IMR-90 (cell line): ENCODE results near the gene HEPH. TPM values are rescaled to one million over a fixed set of nuclear protein-coding genes. Genes with fewer than 3 reads are reported as not detected.

Experiments used
- ATAC-seq: fragments of 200-7000 bp; cut with Tn5 transposase; 2 replicates; pipeline ENCODE4 v1.9.1; 2020; ENCODE audit warnings: low read depth, mild to moderate bottlenecking, moderate library complexity
- BruUV-seq: library from RNA; stranded (reverse); fragments of 400-500 nt; replicated peaks from 2 replicates; lab custom pipeline; 2021; lab: Mats Ljungman, UMichigan
- CTCF ChIA-PET: fragments of 300-600 bp; formaldehyde crosslinking; extraction: SDS; loops from one replicate; lab custom pipeline; 2021; ENCODE audit warnings: antibody characterized with exemption; lab: Yijun Ruan, JAX
- POLR2A ChIA-PET: fragments of 300-600 bp; sonication (Branson Sonifier 250); formaldehyde crosslinking; loops from one replicate; lab custom pipeline; 2022; ENCODE audit warnings: antibody characterized with exemption; ENCODE audit not compliant: unreplicated experiment; lab: Charles Lee
- DNase-seq: peaks from one replicate; pipeline ENCODE4 v3.0.0; 2013
- H2AFZ ChIP-seq: replicated peaks from 2 replicates; pipeline ENCODE3; 2013; ENCODE audit warnings: low read length, mild to moderate bottlenecking; ENCODE audit not compliant: poor library complexity
- H2AK5ac ChIP-seq: 2 replicates; pipeline ENCODE4 v1.6.1; 2013; ENCODE audit warnings: low read depth, low read length, inconsistent platforms
- H2AK9ac ChIP-seq: replicated peaks from 2 replicates; pipeline ENCODE3; 2013; ENCODE audit warnings: mild to moderate bottlenecking, low read depth, low read length, moderate library complexity; ENCODE audit not compliant: poor library complexity
- H2BK120ac ChIP-seq: 2 replicates; pipeline ENCODE4 v1.6.1; 2013; ENCODE audit warnings: low read depth, low read length, inconsistent platforms
- H2BK15ac ChIP-seq: 3 replicates; pipeline ENCODE4 v1.6.1; 2013; ENCODE audit warnings: low read depth, low read length, inconsistent platforms
- H2BK20ac ChIP-seq: 2 replicates; pipeline ENCODE4 v1.6.1; 2013; ENCODE audit warnings: low read depth, mild to moderate bottlenecking, inconsistent platforms, low read length, moderate library complexity
- H2BK5ac ChIP-seq: 2 replicates; pipeline ENCODE4 v1.6.1; 2013; ENCODE audit warnings: mild to moderate bottlenecking, low read depth, low read length, inconsistent platforms; ENCODE audit not compliant: poor library complexity, severe bottlenecking
- H3K14ac ChIP-seq: replicated peaks from 2 replicates; pipeline ENCODE4 v1.6.1; 2013; ENCODE audit warnings: low read depth, low read length, inconsistent platforms
- H3K18ac ChIP-seq: 2 replicates; pipeline ENCODE4 v1.6.1; 2013; ENCODE audit warnings: low read depth, low read length, control low read depth
- H3K23ac ChIP-seq: 2 replicates; pipeline ENCODE4 v1.6.1; 2013; ENCODE audit warnings: low read depth, low read length, inconsistent platforms
- H3K27ac ChIP-seq: 2 replicates; pipeline ENCODE4 v1.5.1; 2013; ENCODE audit warnings: mild to moderate bottlenecking, control low read depth, low read length; ENCODE audit not compliant: insufficient read depth
- H3K27me3 ChIP-seq: 2 replicates; pipeline ENCODE4 v1.6.1; 2013; ENCODE audit warnings: low read length; ENCODE audit not compliant: control insufficient read depth, insufficient read depth
- H3K36me3 ChIP-seq: 2 replicates; pipeline ENCODE4 v1.6.1; 2013; ENCODE audit warnings: low read length, mixed read lengths; ENCODE audit not compliant: control insufficient read depth, insufficient read depth
- H3K4ac ChIP-seq: 2 replicates; pipeline ENCODE4 v1.6.1; 2013; ENCODE audit warnings: low read depth, low read length, inconsistent platforms
- H3K4me1 ChIP-seq: 2 replicates; pipeline ENCODE4 v1.6.1; 2013; ENCODE audit warnings: low read length, mixed read lengths; ENCODE audit not compliant: control insufficient read depth, insufficient read depth
- H3K4me2 ChIP-seq: 2 replicates; pipeline ENCODE4 v1.6.1; 2013; ENCODE audit warnings: low read depth, mild to moderate bottlenecking, control low read depth, low read length, moderate library complexity
- H3K4me3 ChIP-seq: 2 replicates; pipeline ENCODE4 v1.5.1; 2013; ENCODE audit warnings: low read depth, mild to moderate bottlenecking, control low read depth, low read length, moderate library complexity; ENCODE audit not compliant: insufficient read depth
- H3K56ac ChIP-seq: 2 replicates; pipeline ENCODE4 v1.6.1; 2013; ENCODE audit warnings: low read length, inconsistent platforms; ENCODE audit not compliant: insufficient read depth; ENCODE audit errors: extremely low read depth
- H3K79me1 ChIP-seq, 2 experiments: 2 replicates each; pipeline ENCODE4 v1.6.1; 2013; ENCODE audit warnings: low read length in 2 of 2, inconsistent platforms in 1 of 2, low read depth in 1 of 2
- H3K9ac ChIP-seq: 2 replicates; pipeline ENCODE4 v1.6.1; 2013; ENCODE audit warnings: low read depth, low read length, control low read depth
- H3K9me1 ChIP-seq: 2 replicates; pipeline ENCODE4 v1.6.1; 2013; ENCODE audit warnings: low read length, inconsistent platforms; ENCODE audit not compliant: insufficient read depth
- H3K9me3 ChIP-seq: 2 replicates; pipeline ENCODE4 v1.6.1; 2013; ENCODE audit warnings: low read length; ENCODE audit not compliant: control insufficient read depth, insufficient read depth
- H4K20me1 ChIP-seq: 2 replicates; pipeline ENCODE4 v1.6.1; 2013; ENCODE audit warnings: low read length, inconsistent platforms; ENCODE audit not compliant: insufficient read depth
- H4K5ac ChIP-seq: 2 replicates; pipeline ENCODE4 v1.6.1; 2013; ENCODE audit warnings: mild to moderate bottlenecking, low read depth, low read length, control low read depth
- H4K8ac ChIP-seq, 2 experiments: 2 replicates each; pipeline ENCODE4 v1.6.1; 2013; ENCODE audit warnings: low read depth in 2 of 2, low read length in 2 of 2, control low read depth in 1 of 2, inconsistent platforms in 1 of 2
- H4K91ac ChIP-seq: 2 replicates; pipeline ENCODE4 v1.6.1; 2013; ENCODE audit warnings: low read depth, low read length, inconsistent platforms; ENCODE audit not compliant: insufficient read depth
- BHLHE40 ChIP-seq: fragments of 150-350 bp; IDR thresholded peaks from 2 replicates; pipeline ENCODE4 v1.6.1; 2016; ENCODE audit warnings: mild to moderate bottlenecking, low read depth, low read length
- CEBPB ChIP-seq: IDR thresholded peaks from 2 replicates; pipeline ENCODE4 v1.6.1; 2012; ENCODE audit warnings: low read depth, low read length, improper control_type of control experiment
- CHD1 ChIP-seq: IDR thresholded peaks from 2 replicates; pipeline ENCODE4 v1.6.1; 2012; ENCODE audit warnings: low read depth, low read length, improper control_type of control experiment
- FOS ChIP-seq: fragments of 150-350 bp; IDR thresholded peaks from 2 replicates; pipeline ENCODE4 v1.6.1; 2016; ENCODE audit warnings: low read depth, low read length
- MAFK ChIP-seq: IDR thresholded peaks from 2 replicates; pipeline ENCODE4 v1.6.1; 2012; ENCODE audit warnings: low read depth, low read length, improper control_type of control experiment
- MAZ ChIP-seq: IDR thresholded peaks from 2 replicates; pipeline ENCODE4 v1.6.1; 2012; ENCODE audit warnings: low read depth, mild to moderate bottlenecking, low read length, improper control_type of control experiment, moderate library complexity, borderline replicate concordance
- MXI1 ChIP-seq: IDR thresholded peaks from 2 replicates; pipeline ENCODE4 v1.6.1; 2012; ENCODE audit warnings: low read depth, mild to moderate bottlenecking, low read length, moderate library complexity, borderline replicate concordance
- NFE2L2 ChIP-seq: fragments of 150-350 bp; IDR thresholded peaks from 2 replicates; pipeline ENCODE4 v1.6.1; 2016; ENCODE audit warnings: low read depth, mild to moderate bottlenecking, low read length
- POLR2A ChIP-seq: IDR thresholded peaks from 2 replicates; pipeline ENCODE4 v1.6.1; 2012; ENCODE audit warnings: mild to moderate bottlenecking, low read depth, low read length
- RAD21 ChIP-seq: IDR thresholded peaks from 2 replicates; pipeline ENCODE4 v1.6.1; 2012; ENCODE audit warnings: low read length, improper control_type of control experiment
- RCOR1 ChIP-seq: IDR thresholded peaks from 2 replicates; pipeline ENCODE4 v1.6.1; 2012; ENCODE audit warnings: mild to moderate bottlenecking, low read length, improper control_type of control experiment; ENCODE audit not compliant: insufficient replicate concordance
- RFX5 ChIP-seq: IDR thresholded peaks from 2 replicates; pipeline ENCODE4 v1.8.0; 2012; ENCODE audit warnings: low read depth, mild to moderate bottlenecking, low read length, moderate library complexity
- SMC3 ChIP-seq: fragments of 150-350 bp; IDR thresholded peaks from 2 replicates; pipeline ENCODE4 v1.6.1; 2016; ENCODE audit warnings: low read depth, mild to moderate bottlenecking, antibody characterized with exemption, low read length, moderate library complexity
- USF2 ChIP-seq: fragments of 150-350 bp; IDR thresholded peaks from 2 replicates; pipeline ENCODE4 v1.6.1; 2017; ENCODE audit warnings: mild to moderate bottlenecking, antibody characterized with exemption, low read length, low read depth
- WGBS, 2 experiments: methylation state at CpG; one replicate each; pipeline versions ENCODE4 v1.1.5 to v1.1.7; 2013; ENCODE audit warnings: missing lambda C conversion rate in 2 of 2; ENCODE audit not compliant: insufficient read length in 1 of 2; ENCODE audit errors: extremely low coverage in 2 of 2; 5-methylcytosine and 5-hydroxymethylcytosine counted together
- dilution Hi-C: fragments of 300-500 bp; cut with HindIII; formaldehyde crosslinking; loops from one replicate; pipeline ENCODE4 v1.14.3; 2018; ENCODE audit warnings: low sequenced_read_pairs; ENCODE audit not compliant: unreplicated experiment
- in situ Hi-C: fragments of 300-500 bp; cut with MboI; formaldehyde crosslinking; loops from 3 replicates; pipeline ENCODE4 v1.14.3; 2019; ENCODE audit warnings: low sequenced_read_pairs, inconsistent platforms, mixed read lengths
- intact Hi-C: fragments of 100-400 bp; cut with micrococcal nuclease; formaldehyde crosslinking; loops from 2 replicates; pipeline ENCODE4 v1.10.0; 2022
- polyA plus RNA-seq, 3 experiments: library from polyadenylated mRNA; depleted of rRNA; stranded (reverse); fragments of >200 nt; gene quantifications; 2 replicates each; pipeline ENCODE4 v1.2.3, GENCODE V29; 2012; ENCODE audit warnings: low replicate concordance in 1 of 3
- total RNA-seq: library from RNA; depleted of rRNA; stranded (reverse); fragments of >200 nt; gene quantifications from 2 replicates; pipeline ENCODE4 v1.2.3, GENCODE V29; 2012
- TF ChIP-seq, protein P1 (sequence below): fragments of 150-350 bp; IDR thresholded peaks from 2 replicates; pipeline ENCODE4 v1.6.1; 2016; ENCODE audit warnings: low read depth, mild to moderate bottlenecking, low read length, moderate library complexity, borderline replicate concordance
- TF ChIP-seq, protein P2 (sequence below): conservative IDR thresholded peaks from 2 replicates; pipeline ENCODE4 v1.5.1; 2012; ENCODE audit warnings: mild to moderate bottlenecking, low read depth, low read length, improper control_type of control experiment

HEPH gene
- total and polyA plus RNA-seq, 2 of the 4 experiments (the other 2 are of a cell fraction) = 23.5 to 29.5 TPM

- H2BK5ac ChIP-seq = no peak overlapping the region
- TF ChIP-seq MAFK = no peak
- TF ChIP-seq SMC3 = no peak
- TF ChIP-seq NFE2L2 = no peak
- TF ChIP-seq, protein P1, sequence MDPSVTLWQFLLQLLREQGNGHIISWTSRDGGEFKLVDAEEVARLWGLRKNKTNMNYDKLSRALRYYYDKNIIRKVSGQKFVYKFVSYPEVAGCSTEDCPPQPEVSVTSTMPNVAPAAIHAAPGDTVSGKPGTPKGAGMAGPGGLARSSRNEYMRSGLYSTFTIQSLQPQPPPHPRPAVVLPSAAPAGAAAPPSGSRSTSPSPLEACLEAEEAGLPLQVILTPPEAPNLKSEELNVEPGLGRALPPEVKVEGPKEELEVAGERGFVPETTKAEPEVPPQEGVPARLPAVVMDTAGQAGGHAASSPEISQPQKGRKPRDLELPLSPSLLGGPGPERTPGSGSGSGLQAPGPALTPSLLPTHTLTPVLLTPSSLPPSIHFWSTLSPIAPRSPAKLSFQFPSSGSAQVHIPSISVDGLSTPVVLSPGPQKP = no peak
- no peak for TF ChIP-seq RFX5
- TF ChIP-seq, protein P2, sequence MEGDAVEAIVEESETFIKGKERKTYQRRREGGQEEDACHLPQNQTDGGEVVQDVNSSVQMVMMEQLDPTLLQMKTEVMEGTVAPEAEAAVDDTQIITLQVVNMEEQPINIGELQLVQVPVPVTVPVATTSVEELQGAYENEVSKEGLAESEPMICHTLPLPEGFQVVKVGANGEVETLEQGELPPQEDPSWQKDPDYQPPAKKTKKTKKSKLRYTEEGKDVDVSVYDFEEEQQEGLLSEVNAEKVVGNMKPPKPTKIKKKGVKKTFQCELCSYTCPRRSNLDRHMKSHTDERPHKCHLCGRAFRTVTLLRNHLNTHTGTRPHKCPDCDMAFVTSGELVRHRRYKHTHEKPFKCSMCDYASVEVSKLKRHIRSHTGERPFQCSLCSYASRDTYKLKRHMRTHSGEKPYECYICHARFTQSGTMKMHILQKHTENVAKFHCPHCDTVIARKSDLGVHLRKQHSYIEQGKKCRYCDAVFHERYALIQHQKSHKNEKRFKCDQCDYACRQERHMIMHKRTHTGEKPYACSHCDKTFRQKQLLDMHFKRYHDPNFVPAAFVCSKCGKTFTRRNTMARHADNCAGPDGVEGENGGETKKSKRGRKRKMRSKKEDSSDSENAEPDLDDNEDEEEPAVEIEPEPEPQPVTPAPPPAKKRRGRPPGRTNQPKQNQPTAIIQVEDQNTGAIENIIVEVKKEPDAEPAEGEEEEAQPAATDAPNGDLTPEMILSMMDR = no peak
- TF ChIP-seq CEBPB = no peak
- no peak for TF ChIP-seq MXI1
- no peak for TF ChIP-seq BHLHE40
- TF ChIP-seq RCOR1 = no peak
- no peak for TF ChIP-seq CHD1
- TF ChIP-seq MAZ = no peak
- TF ChIP-seq POLR2A = no peak
- TF ChIP-seq FOS = no peak
- no peak for TF ChIP-seq USF2
- no peak for TF ChIP-seq RAD21
- no peaks in the 10 kb centered on the region for H4K20me1 ChIP-seq
- POLR2A ChIA-PET = no interaction called here
- no peak overlapping the region for H4K8ac ChIP-seq
- H3K9ac ChIP-seq = no peak overlapping the region
- H3K4me3 ChIP-seq = no peak overlapping the region
- no peak overlapping the region for H4K91ac ChIP-seq
- ATAC-seq (no peak), DNase-seq (no peak)
- WGBS, 2 experiments = no CpG with 5 or more reads among the region's 3 CpGs
- H3K9me1 ChIP-seq = no peaks in the 10 kb centered on the region
- no peaks in the 10 kb centered on the region for H3K36me3 ChIP-seq
- H3K27me3 ChIP-seq = no peaks in the 10 kb centered on the region
- dilution Hi-C loops = no loop called here
- no peaks in the 10 kb centered on the region for H3K9me3 ChIP-seq
- no peak overlapping the region for H3K14ac ChIP-seq
- no peaks in the 10 kb centered on the region for H3K4me1 ChIP-seq
- no peak overlapping the region for H3K56ac ChIP-seq
- H4K5ac ChIP-seq = no peak overlapping the region
- no peak overlapping the region for H2BK120ac ChIP-seq
- no peak overlapping the region for H3K23ac ChIP-seq
- H3K18ac ChIP-seq = no peak overlapping the region
- no peak overlapping the region for H2BK15ac ChIP-seq
- in situ Hi-C loops = no loop called here
- no TSS peak for BruUV-seq
- H3K4me2 ChIP-seq = no peak overlapping the region
- H3K27ac ChIP-seq = no peak overlapping the region
- no peak overlapping the region for H2AFZ ChIP-seq
- H2AK5ac ChIP-seq = no peak overlapping the region
- no peak overlapping the region for H3K4ac ChIP-seq
- no peak overlapping the region for H2AK9ac ChIP-seq
- intact Hi-C loops = no loop called here
- no peaks in the 10 kb centered on the region for H3K79me1 ChIP-seq
- CTCF ChIA-PET = interaction anchor here (0.6 kb wide), 1 partner anchor 13 kb away, joined by 3 read pairs; no protein-coding TSS in a partner anchor
- H2BK20ac ChIP-seq = no peak overlapping the region
Measured at GRCh38 chrX:66221856-66222255, 57.8 kb downstream of the HEPH start.
